Stimulated activated CD8-positive, alpha-beta memory T cell treated with anti-CD3 and anti-CD28 coated beads, Interleukin-12 subunit alpha, Interleukin-12 subunit beta, amount 100 ng/mL, for 24 hours (primary cell): Measurements from ENCODE around the gene PLA2G6.
"Not testable (repeated sequence)": the region's sequence is repeated elsewhere in the genome, so short reads cannot be mapped to it uniquely, and the experiment has no call there.

ENCODE experiments used
- DNase-seq: peaks from one replicate; pipeline ENCODE4 v3.0.0-alpha.2; 2020; ENCODE audit errors: extremely low read depth

The PLA2G6 gene

DNA sequence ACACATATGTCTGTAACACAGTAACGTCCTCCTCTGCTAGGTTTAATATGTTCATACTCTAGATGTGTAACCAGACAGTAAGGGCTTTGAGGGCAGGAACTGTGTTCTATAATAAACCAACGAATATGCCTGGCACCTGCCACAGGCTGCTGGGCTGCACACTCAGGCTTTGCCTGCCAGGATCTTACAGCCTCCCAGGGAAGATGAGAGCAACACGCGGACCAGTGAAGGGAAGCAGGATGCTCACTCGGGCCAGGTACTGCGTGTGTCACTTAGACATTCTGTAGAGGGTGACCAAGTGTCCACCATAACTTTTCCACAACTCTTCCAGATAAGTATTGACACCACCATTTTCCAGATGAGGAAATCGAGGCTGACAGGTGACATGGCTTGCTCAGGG, 49.5 kb downstream of the PLA2G6 start:
- DNase-seq: no peak

DNA sequence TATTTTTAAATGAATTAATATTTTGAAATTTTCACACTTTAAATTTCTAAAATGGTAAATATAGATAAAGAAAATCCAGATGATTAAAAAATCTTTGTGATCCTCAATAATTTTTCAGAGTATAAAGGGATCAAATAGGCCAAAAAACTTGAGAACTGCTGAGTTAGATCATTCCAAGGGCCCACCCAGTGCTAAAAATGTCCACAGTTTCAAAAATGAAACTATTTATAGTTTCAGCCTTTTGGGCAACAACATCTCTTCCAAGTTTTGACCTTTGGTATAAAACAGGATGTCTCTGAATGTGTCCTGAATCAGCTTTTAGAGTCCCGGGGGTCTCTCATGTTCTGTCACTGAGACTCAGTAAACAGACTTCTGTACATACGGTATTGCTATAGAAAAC, 50.2 kb downstream of the PLA2G6 start:
- DNase-seq: no peak

DNA sequence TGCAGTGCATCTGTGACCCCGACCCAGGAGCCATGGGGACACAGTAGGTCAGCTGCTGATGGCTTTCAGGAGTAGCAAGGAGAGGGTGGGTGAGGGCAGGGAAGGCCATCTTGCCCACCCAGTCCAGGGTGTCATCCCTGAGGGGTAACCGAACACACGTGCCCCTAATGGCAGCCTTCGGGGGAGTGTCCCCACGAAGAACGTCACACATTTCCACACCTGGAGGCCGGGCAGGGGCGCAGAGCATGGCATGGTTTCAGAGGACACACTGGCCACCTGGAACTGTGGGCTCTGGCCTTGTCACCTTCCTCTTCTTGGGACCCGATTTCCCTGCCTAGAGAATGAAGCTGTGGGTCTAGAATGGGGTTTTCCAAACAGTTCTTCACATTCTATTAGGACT, 51.8 kb downstream of the PLA2G6 start:
- no peak for DNase-seq

DNA sequence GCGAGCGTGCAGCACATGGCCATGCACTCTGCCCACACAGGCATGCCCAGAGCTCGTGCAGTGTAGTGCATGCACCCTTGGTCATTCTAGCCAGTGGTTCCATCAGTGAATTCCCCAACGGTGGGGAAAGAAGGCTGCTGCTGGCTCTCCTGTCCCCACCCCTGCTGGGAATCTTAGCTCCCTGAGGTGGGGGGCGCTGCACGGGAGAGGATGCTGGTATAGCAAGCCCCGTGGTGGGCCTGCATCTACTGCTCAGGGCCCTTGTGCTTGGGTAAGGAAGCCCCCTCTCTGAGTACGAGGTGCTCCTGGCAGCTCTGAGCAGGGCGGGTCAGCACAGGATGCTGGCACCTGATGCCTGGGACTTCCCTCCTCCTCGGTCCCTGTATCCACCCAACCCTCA, 52.6 kb downstream of the PLA2G6 start:
- no peak for DNase-seq

DNA sequence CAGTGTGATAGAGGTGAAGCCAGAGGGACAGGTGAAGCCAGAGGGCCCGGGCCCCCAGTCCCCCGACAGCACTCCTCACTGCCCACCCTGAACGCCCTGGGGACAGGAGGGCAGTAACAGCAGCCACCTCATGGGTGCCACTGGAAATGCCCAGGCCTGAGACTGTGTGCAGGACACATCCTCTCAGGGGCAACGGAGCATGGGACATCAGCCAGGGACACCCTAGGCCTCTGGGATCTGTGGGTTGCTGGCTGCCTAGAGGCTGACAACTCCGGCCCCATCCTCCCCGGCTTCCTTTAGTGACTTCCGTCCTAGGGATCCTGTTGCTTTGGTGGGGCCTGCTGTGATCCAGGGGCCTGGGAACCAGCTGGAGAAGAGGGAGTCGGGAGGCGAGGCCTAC, 53.8 kb downstream of the PLA2G6 start:
- DNase-seq: no peak

DNA sequence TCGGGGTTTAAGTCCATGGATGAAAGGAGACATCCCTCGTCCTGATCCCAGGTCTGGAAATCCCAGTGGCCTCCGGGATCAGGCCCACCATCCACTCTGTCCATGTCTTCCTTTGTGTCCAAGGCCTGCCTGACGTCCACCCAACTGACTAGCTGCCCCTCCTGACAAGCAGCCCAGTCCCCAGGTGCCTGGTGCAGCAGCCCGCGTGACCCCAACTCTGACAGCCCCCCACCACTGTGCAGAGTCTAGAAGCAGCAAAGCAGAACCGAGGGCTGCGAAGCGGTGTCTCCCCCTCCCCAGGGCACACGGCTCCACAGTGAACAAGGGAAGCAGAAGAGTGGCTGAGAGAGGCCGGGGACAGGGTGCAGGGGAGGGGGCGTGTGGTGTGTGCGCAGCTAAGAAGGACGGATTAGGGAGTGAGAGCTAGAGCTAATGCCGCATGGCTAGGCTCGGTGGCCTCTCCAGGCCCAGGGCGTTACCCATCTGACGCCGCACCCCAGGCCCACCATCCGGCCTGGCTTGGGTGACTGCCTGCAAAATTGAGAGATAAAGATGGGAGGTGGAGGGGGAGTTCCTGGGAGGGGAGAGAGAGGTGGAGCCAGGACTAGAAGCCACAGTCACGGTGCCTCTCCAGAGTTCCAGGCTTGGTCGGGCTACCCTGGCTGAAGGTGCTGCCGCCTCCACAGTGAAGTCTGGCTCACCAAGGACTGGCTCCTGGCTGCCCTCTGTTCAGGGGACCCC, 54.5 kb downstream of the PLA2G6 start:
- no peak for DNase-seq

DNA sequence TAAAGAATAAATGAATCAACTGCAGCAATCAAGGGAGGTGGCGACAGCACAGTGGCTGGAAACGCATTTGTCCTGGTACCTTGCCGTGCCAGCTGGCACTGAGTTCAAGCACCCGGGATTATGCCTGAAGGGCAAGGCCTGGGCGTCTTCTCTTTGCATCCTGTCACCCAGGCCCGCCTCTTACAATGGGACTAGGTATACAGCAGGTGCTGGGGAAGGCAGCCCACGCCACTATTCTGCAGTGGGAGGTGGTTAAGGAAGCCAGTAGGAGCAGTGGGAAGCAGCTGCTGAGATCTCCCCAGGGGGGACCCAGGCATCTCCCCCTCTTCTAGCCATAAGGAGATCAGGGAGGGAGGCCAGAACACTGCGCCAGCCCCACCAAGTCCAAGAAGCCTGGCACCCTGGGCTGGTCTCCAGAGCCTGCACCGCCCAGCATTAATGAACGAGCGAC, 55.9 kb downstream of the PLA2G6 start:
- DNase-seq: no peak

DNA sequence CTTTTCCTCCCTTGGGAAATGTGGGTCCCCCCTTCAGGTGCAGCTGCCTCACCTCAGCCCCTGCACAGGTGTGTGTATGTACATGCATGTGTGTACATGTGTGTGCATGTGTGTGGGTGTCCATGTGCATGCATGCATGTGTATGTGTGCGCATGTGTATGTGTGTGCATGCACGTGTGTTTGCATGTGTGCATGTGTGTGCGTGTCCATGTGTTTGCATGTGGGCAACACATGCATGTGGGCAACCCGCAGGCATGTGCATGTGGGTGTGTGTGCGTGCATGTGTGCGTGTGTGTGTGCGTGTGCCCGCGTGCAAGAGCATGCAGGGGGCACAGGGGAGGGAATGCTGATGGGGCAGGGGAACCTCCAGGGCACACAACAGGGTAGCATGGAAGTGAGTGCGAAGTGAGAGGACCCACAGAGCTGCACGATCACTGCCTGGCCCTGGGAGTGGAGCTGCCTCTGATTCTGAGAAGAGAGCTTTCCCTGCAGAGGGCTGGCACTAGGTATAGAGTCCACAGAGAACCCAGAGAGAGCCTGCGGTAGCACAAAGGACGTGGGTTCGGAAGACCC, 56.5 kb downstream of the PLA2G6 start:
- no peak for DNase-seq

DNA sequence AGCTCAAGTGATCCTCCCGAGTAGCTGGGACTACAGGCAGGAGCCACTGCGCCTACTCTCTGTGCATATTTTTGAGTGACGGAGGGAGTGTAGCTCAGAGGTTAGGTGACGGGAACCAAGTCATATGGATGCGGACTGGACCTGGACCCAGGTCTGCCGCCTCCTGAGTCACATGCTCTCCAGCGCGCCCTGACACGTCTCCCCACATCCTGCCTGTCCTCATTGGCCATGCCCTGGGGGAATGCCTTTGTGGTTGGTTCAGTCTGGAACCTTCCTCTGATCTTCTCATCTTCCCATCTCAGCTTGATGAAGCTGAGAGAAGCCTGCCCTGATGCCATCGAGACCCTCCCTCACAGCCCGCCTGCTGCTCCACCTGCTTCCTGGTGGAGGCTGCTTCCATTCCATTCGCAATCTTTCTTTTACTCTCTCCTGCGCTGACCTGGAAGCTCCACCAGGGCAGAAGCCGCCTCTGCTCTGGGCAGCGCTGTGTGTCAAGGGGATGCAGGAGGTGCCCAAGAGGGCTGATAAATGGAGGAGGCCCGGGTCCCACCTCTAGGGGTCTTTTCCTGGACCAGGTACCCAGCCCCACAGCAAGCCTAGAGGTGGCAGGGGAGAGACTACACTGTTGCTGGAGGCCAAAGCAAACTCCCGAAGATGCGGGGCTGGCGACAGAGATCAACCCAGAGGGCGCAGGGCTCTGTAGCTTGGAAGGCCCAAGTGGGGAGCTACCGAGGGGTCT, 57.2 kb downstream of the PLA2G6 start:
- DNase-seq: no peak

DNA sequence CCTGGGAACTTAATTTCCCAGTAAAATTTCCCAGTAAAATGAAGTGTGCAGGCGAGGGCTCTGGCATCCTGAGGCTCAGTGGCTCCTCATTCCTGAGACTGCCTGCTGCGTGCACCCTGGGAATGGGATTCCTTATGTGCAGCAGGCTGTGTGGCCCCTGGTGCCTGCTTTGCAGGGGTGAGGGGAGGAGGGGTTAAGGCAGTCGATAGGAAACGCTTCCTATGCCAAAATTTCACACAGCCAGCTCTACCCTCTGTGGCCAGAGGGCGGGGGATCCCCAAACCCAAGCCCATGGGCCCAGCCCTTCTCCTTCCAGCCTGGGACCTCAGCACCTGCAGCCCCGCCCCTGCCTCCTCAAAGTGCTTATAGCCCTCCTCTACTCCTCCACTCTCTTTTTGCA, 59.0 kb downstream of the PLA2G6 start:
- no peak for DNase-seq

DNA sequence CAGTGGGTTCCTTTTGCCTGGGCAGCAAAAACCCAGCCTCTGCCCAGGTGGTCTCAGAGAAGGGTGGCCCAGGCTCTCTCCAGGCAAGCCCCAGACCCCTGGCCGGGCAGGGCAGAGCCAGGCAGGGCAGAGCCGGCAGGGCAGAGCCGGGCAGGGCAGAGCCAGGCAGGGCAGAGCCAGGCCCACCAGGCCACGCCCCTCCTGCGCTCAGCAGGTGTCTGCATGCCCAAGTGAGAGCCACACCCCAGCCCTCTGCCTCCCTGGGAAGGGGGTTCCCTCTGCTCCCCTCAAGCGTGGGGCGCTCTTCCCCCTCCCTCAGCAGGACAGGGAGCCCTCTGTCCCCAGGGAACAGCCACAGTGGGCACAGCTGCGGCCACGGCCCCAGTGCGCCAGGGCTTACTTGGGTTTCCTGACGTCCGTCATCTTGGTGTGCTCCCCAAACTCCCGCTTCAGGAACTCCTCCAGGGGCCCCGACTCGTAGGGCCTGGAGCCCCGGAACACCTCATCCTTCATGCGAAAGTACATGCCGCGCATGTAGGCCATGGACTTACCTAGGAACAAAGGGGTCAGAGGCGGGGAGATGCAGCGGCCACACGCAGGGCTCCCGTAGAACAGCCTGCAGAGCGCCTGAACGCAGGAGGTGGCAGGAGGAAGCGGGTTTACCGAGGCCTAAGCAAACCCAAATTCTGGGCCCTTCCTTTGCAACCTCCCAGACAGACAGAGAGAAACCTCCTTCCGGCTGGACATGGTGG, 61.1 kb downstream of the PLA2G6 start:
- no peak for DNase-seq

DNA sequence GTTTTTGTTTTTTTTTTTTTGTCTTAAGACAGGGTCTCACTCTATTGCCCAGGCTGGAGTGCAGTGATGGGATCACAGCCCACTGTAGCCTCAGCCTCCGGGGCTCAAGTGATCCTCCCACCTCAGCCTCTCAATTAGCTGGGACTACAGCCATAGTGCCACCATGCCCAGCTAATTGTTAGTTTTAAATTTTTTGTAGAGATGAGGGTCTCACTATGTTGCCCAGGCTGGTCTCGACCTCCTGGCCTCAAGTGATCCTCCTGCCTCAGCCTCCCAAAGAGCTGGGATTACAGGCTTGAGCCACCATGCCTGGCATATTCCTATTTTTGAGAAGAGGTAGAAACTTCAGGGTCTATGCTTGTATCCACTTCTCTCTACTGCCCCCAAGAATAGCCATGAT, 62.9 kb downstream of the PLA2G6 start:
- DNase-seq: not testable (repeated sequence)

DNA sequence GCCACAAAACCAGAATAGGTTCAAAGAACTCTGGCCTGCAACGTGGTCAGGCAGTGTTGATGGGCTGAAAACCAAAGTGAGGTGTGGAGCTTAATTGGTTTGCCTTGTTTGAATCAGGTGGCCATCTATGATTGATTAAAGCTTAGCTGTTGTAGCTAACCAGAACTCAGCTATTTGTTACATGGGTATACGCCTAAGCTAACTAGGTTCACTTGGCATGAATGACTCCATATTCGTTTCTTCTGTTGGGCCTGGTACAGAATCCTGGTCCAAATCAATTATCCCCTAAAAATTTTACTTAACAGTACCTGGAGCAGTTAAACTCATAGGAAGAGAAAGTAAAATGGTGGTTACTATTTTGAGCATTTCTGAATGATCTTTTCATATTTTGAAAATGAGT, 63.4 kb downstream of the PLA2G6 start:
- no peak for DNase-seq

DNA sequence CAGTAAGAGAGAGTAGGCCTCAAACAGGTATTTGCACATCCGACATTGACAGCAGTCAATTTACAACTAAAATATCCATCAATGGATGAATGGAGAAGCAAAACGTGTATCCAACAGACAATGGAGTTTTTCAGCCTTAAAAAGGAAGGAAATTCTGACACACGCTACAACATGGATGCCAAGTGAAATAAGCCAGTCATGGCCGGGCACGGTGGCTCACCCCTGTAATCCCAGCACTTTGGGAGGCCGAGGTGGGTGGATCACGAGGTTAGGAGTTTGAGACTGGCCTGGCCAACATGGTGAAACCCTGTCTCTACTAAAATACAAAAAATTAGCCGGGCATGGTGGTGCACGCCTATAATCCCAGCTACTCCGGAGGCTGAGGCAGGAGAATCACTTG, 64.1 kb downstream of the PLA2G6 start:
- not testable (repeated sequence) for DNase-seq

DNA sequence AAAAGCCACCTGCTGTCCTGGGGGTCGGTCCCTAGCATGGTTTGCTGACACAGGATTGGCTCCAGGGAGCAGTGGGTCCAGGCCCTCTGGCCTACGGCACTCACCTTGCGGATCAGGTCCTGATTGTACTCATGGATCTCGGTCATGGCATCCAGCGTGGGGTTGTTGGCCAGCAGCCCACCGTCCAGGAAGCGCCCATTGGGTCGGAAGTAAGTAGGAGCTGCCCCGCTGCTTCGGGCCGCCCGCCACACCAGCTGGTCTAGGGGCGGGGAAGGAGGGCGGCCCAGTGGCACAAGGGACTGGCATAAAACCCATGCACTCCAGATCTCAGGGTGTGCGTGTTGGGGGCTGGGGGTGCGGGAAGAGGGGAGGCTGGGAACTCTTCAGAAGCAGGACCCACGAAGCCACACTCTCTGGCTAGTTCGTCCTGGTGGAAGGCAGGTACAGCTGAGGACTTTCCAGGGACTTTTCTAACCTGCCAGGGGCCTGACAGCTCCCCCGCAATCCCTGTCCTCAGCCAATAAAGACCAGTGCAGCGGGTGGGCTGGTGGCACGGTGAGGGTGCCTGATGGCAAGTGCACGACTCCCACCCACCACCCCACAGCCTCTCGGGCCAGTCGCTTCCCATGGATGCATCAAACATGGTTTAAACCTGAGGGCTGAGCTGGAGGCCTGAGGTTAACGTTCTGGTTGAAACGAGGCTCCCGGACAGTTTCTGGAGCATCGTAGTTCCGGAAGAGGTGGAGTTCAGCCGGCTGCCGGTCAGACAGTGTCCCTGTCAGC, 66.0 kb downstream of the PLA2G6 start:
- no peak for DNase-seq

DNA sequence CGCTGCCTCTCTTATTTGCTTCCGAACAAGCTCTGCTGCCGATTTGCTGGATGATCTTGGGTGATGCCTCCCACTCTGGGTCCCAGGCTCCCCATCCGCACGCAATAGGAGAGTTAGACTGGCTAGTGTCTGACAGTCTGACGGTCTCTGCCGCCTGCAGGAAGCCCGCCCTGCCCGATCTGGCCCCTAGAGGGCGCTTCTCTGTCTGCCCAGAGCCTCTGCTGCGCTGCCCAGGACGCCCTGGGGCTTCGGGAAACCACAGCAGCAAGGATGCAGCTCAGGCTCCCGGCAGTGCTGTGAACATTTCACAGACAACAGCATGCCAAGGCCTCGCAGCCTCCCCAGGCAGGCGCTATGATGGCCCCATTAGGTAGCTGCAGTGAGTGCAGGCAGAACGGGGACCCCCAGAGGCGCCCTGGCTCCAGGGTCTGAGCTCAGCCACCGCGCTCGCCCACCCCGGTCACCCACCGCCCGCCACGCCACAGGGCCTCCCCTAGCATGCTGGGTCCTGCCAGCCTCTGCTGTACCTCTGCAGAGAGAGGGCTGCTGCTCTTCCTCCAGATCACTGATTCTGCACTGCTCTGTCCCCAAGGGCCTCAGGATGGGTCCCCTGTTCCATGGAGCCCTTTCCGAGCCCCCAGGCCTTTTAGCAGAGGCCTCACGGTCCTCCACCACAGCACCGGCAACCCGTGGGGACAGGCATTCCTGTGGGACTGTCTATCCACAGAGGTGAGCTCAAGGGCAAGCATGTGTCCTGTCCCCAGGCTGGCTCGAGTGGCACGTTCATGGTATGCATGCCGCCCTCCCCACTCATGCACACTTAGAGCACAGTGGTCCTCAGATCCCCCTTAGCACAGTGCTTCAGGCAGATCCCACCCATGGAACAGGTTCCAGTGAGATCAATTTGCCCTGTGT, 66.9 kb downstream of the PLA2G6 start:
- peak; percentile 39 for DNase-seq

DNA sequence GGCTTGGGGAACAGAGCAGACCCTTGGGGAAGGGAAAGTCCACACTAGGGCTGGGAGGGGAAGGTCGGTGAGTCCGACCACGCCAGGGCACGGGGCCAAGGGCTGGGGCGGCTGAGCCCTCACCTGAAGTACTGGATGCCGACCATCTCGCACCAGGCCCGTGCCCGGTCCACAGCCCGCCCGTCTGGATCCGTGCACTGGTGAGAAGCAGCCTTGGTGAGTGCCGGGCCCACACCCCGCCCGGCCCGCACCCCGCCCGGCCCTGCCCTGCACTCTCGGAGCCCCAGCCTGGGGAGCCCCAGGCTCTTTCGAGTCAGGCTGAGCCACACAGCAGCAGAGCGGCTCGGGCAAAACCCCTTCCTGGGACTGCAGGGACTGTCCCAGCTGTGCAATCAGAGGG, 69.2 kb downstream of the PLA2G6 start:
- no peak for DNase-seq

DNA sequence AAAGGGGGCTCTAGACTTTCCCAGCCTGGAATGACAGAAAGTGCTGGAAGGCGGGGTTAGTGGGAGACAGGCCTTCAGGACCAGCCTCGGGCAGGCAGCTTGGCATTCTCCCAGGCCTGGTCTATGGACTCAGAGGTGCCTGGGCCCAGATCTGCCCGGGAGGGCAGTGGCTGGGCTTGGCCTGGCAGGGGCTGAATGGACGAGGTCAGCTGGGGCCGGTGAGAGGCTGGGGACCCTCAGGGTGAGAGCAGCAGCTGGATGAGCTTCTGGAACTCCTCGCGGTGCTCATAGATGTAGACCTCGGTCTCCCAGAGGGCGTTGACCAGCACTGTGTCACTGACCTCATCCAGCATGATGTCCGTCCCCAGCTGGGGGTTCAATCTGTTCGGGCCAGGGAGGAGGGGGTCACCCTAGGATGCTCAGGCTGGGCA, 69.7 kb downstream of the PLA2G6 start:
- no peak for DNase-seq

DNA sequence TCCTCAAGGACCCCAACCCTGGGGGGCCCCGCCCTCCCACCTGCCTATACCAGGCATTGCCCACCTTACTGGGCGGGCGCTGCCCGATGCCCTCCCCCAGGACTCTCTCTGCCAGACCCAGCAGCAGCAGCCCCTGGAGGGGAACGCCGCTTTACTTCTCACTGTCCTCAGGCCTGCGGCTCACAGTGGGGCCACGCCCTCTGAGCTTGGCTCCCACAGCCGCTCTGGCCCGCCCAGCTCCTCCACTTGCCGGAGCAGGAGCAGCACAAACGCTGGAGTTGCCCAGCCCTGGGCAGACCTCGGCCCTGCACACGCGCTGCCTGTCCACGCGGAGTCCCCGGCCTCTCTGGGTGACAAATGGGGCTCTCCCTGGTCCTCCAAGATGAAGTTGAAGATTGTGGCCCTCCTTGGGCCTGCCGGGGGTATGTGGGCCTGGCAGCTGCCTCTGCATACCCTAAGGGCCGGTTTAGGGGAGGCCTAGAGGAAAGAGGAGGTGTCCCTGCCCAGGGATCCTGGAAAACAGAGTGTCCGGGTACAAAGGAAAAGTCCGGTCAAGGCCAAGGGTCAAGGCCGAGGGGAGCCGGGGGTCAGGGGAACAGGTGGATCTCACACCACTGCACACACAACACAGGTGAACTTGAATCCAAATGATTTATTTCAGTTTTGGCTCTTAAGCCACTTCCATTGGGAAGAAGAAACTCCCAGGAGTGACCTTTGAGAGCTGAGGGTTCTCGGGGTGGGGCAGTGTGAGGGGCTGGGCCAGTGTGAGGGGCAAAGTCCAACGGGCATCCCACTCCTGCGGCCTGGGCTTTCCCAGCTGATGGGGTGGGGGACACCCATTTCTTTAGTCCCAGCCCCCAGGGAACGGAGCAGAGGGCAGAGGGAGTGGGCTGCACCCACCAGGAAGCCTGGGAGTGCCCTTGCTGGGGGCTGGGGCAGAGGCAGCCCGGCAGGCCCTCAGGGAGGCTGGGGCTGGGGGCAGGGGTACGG, 70.5 kb downstream of the PLA2G6 start:
- no peak for DNase-seq
